Fibroblast of the aortic adventitia (primary cell): ENCODE results near the gene ANKRD22. TPM values are rescaled to one million over a fixed set of nuclear protein-coding genes. Genes with fewer than 3 reads are reported as not detected.

ENCODE experiments used
- DNase-seq: peaks from one replicate; pipeline ENCODE4 v3.0.0-alpha.2; 2010; ENCODE audit warnings: low read depth
- H3K4me3 ChIP-seq: 2 replicates; pipeline ENCODE4 v1.5.1; 2011; ENCODE audit warnings: low read depth, mild to moderate bottlenecking, control low read depth, low read length, moderate library complexity
- CTCF ChIP-seq: IDR thresholded peaks from 2 replicates; pipeline ENCODE4 v1.5.1; 2011; ENCODE audit warnings: mild to moderate bottlenecking, low read length, control low read depth, inconsistent platforms; ENCODE audit not compliant: insufficient read depth
- total RNA-seq: library from RNA; depleted of rRNA; stranded (reverse); fragments of >200 nt; gene quantifications from 2 replicates; pipeline ENCODE4 v1.2.3, GENCODE V29; 2012; ENCODE audit warnings: low replicate concordance

The ANKRD22 gene
- total RNA-seq, 1 donor = 0.09 TPM

DNA sequence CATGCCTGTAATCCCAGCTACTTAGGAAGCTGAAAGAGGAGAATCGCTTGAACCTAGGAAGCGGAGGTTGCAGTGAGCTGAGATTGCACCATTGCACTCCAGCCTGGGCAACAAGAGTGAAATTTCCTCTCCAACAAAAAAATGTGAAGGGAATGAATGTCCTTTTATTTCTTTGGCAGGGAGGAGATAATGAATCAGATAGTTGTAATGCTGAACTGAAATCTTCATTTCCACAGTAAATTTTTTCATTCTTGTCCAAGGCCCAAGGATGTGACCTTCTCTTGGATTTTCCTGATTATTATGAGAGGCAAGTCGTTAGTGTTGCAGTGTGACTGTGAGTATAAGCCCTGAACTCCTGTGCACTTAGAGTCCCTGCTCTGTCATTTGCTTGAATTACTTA is 42.0 kb upstream of the ANKRD22 start:
- no peak overlapping the region for H3K4me3 ChIP-seq
- peak; percentile 74 for DNase-seq
- no peak for TF ChIP-seq CTCF

- DNase-seq = peak; percentile 62
- no peak overlapping the region for H3K4me3 ChIP-seq
- no peak for TF ChIP-seq CTCF
Measured at GRCh38 chr10:88892222-88892967, 40.8 kb upstream of the ANKRD22 start.

DNA sequence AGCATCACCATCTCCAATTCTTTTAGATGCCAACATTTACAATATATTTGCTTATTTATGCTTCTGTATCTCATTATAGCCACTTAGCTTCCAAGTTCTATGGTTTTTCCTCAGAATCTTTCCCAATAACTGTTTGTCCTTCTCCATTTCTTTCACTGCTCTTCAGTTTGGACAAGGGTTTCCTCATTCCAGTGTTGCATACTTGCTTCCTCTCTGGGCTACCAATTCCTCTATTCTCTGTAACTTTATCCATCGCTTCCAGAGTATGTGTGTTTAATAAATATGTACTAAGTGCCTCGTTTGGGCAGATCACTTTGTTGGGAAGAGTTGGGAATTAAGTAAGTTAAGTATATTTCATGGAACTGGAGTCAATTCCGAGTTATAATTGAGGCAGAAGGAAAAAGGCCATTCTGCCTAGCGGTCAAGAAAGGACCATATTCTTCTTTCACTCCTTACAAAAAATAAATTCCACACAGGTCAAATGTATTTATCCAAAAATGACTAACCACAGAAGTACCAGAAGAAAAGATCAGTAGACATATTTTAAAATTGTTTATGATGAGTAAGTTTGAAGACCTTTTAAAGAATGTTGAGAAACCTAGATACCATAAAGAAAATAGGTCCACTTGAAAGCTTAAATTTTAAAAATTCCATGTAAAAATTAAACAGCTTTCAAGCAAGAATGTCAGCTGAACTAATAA is 39.2 kb upstream of the ANKRD22 start:
- no peak overlapping the region for H3K4me3 ChIP-seq
- no peak for DNase-seq
- no peak for TF ChIP-seq CTCF

GRCh38 chr10:88889559-88890337 is 38.1 kb upstream of the ANKRD22 start:
- no peak for TF ChIP-seq CTCF
- no peak overlapping the region for H3K4me3 ChIP-seq
- no peak for DNase-seq

- no peak overlapping the region for H3K4me3 ChIP-seq
- DNase-seq = no peak
- no peak for TF ChIP-seq CTCF
Measured at GRCh38 chr10:88888810-88889445, 37.3 kb upstream of the ANKRD22 start.

DNA sequence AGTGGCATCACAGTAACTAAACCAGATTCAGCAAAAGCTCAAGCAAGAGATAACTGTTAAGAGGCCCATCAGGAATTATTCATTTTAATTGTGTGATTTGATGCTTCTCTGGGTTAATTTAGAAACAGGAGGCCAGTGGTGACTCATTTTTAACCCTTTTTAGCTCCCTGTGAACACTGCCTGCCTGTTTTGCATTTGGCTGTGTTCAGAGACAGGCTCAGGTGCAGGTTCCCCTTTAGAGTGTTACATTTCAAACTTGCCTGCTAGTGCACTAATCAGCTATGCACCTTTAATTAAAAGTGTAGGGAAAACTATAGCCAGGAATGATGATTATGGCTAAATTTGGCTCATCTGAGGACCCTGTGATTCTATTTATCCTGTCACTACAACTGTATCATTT is 34.9 kb upstream of the ANKRD22 start:
- no peak for TF ChIP-seq CTCF
- no peak overlapping the region for H3K4me3 ChIP-seq
- DNase-seq = no peak
